Gastrocnemius medialis (tissue), 4 donors: Measurements from ENCODE around the gene C1QB. TPM values are rescaled to one million over a fixed set of nuclear protein-coding genes. Genes with fewer than 3 reads are reported as not detected.

Source experiments
- ATAC-seq, 2 donors: fragments of 150-250 bp; one replicate each; pipeline ENCODE4 v1.9.1; 2016
- DNase-seq, 2 donors: peaks; one replicate each; pipeline ENCODE4 v3.0.0-alpha.2; 2019
- H3K27ac ChIP-seq, 4 donors: fragments of 200-600 bp; sonication (generic); 1 replicate in 1 of 4; 2 replicates in 3 of 4; pipeline ENCODE4 v1.5.1; 2016 to 2018; ENCODE audit warnings: mild to moderate bottlenecking in 2 of 4, moderate library complexity in 1 of 4
- H3K27me3 ChIP-seq, 3 donors: fragments of 200-600 bp; sonication (generic) in 2 of 3; 1 replicate in 1 of 3; 2 replicates in 2 of 3; pipeline versions ENCODE4 v1.5.1 to v1.6.0; 2016 to 2019; ENCODE audit warnings: mild to moderate bottlenecking in 1 of 3, moderate library complexity in 1 of 3
- H3K36me3 ChIP-seq, 2 donors: fragments of 200-600 bp; sonication (generic) in 1 of 2; one replicate each; pipeline ENCODE4 v1.5.1; 2017 to 2018
- H3K4me1 ChIP-seq, 2 donors: fragments of 200-600 bp; sonication (generic) in 1 of 2; one replicate each; pipeline ENCODE4 v1.5.1; 2016 to 2017; ENCODE audit warnings: mild to moderate bottlenecking in 2 of 2
- H3K4me3 ChIP-seq, 4 donors: fragments of 200-600 bp; sonication (generic) in 3 of 4; 1 replicate in 1 of 4; 2 replicates in 3 of 4; pipeline ENCODE4 v1.5.1; 2016 to 2019; ENCODE audit warnings: mild to moderate bottlenecking in 2 of 4
- H3K9me3 ChIP-seq, 3 donors: fragments of 200-600 bp; sonication (generic) in 2 of 3; 1 replicate in 1 of 3; 2 replicates in 2 of 3; pipeline ENCODE4 v1.5.1; 2016 to 2019
- CTCF ChIP-seq, 5 experiments: fragments of 450-650 bp in 3 of 5; fragments of 200-600 bp in 2 of 5; sonication (generic) in 2 of 5; IDR thresholded peaks in 4 of 5; conservative IDR thresholded peaks in 1 of 5; 1 replicate in 4 of 5; 2 replicates in 1 of 5; pipeline ENCODE4 v1.5.1; 2016 to 2019; ENCODE audit warnings: antibody characterized with exemption in 5 of 5, mild to moderate bottlenecking in 3 of 5, moderate library complexity in 3 of 5
- POLR2A ChIP-seq, 2 donors: fragments of 450-650 bp; IDR thresholded peaks; one replicate each; pipeline ENCODE4 v1.6.1; 2017; ENCODE audit warnings: antibody characterized with exemption in 2 of 2, mild to moderate bottlenecking in 2 of 2, moderate library complexity in 2 of 2
- in situ Hi-C, 4 donors: fragments of 200-750 bp; cut with MboI; loops; one replicate each; pipeline versions ENCODE4 v1.15.0 to v1.8.0; 2017; ENCODE audit warnings: low sequenced_read_pairs in 4 of 4
- intact Hi-C: fragments of 100-400 bp; cut with DNase I; formaldehyde crosslinking; loops from one replicate; pipeline ENCODE4 v1.15.1; 2023; ENCODE audit warnings: low total_unique reads
- total RNA-seq, 4 donors: library from RNA; depleted of rRNA; stranded (reverse); fragments of >200 nt; gene quantifications; one replicate each; pipeline versions ENCODE4 v1.1.0 to v1.2.3, GENCODE V29; 2016

The C1QB gene
- total RNA-seq, 4 donors from 2014 or later = 30.6 to 97.2 (median 74.5) TPM

- DNase-seq = no peak
- Histone ChIP-seq H3K4me3 (no peak overlapping the region), H3K36me3 (no peaks in the 10 kb centered on the region), H3K27ac (no peak overlapping the region), H3K4me1 (no peaks in the 10 kb centered on the region), H3K9me3 (no peaks in the 10 kb centered on the region), H3K27me3 (peaks cover 0 to 23% (median 9%) of the 10 kb centered on the region in 3 donors)
- ATAC-seq = no peak
- intact Hi-C loops = no loop called here
- in situ Hi-C loops = no loop called here
- TF ChIP-seq CTCF (IDR thresholded peaks at IDR 0.05 in 4 of 5, conservative IDR thresholded peaks at IDR 0.05 in 1 of 5) (no peak), POLR2A (IDR thresholded peaks at IDR 0.05) (no peak)
Measured at GRCh38 chr1:22688466-22688865, 35.4 kb downstream of the C1QB start.

GRCh38 chr1:22689505-22689904 is 36.5 kb downstream of the C1QB start:
- H3K4me1 ChIP-seq = no peaks in the 10 kb centered on the region
- H3K27me3 ChIP-seq = peaks cover 0 to 23% (median 9%) of the 10 kb centered on the region in 3 donors
- no peaks in the 10 kb centered on the region for H3K36me3 ChIP-seq
- in situ Hi-C loops = no loop called here
- no peak for ATAC-seq
- no peak overlapping the region for H3K4me3 ChIP-seq
- no peaks in the 10 kb centered on the region for H3K9me3 ChIP-seq
- intact Hi-C loops = no loop called here
- H3K27ac ChIP-seq = no peak overlapping the region
- no peak for TF ChIP-seq CTCF (IDR thresholded peaks at IDR 0.05 in 4 of 5, conservative IDR thresholded peaks at IDR 0.05 in 1 of 5)
- no peak for TF ChIP-seq POLR2A (IDR thresholded peaks at IDR 0.05)
- no peak for DNase-seq

- intact Hi-C loops = no loop called here
- in situ Hi-C loops = no loop called here
- TF ChIP-seq CTCF (IDR thresholded peaks at IDR 0.05 in 4 of 5, conservative IDR thresholded peaks at IDR 0.05 in 1 of 5) = no peak
- TF ChIP-seq POLR2A (IDR thresholded peaks at IDR 0.05) = no peak
- no peak overlapping the region for H3K27ac ChIP-seq
- ATAC-seq = no peak
- DNase-seq = no peak
- no peaks in the 10 kb centered on the region for H3K4me1 ChIP-seq
- H3K9me3 ChIP-seq = no peaks in the 10 kb centered on the region
- no peaks in the 10 kb centered on the region for H3K36me3 ChIP-seq
- no peak overlapping the region for H3K4me3 ChIP-seq
- H3K27me3 ChIP-seq = peaks cover 0 to 16% (median 6%) of the 10 kb centered on the region in 3 donors
Measured at GRCh38 chr1:22691031-22691753, 38.2 kb downstream of the C1QB start.

GRCh38 chr1:22694172-22694571 is 41.1 kb downstream of the C1QB start:
- no peak for ATAC-seq
- in situ Hi-C loops (no loop called here), intact Hi-C loops (no loop called here)

More at GRCh38 chr1:22694172-22694571, 41.1 kb downstream of the C1QB start:
- H3K9me3 ChIP-seq = no peaks in the 10 kb centered on the region
- no peak overlapping the region for H3K4me3 ChIP-seq
- TF ChIP-seq POLR2A (IDR thresholded peaks at IDR 0.05) (no peak), CTCF (IDR thresholded peaks at IDR 0.05 in 4 of 5, conservative IDR thresholded peaks at IDR 0.05 in 1 of 5) (no peak)
- H3K36me3 ChIP-seq = no peaks in the 10 kb centered on the region
- no peak overlapping the region for H3K27ac ChIP-seq
- peaks cover 0 to 5% (median 0%) of the 10 kb centered on the region in 3 donors for H3K27me3 ChIP-seq
- no peaks in the 10 kb centered on the region for H3K4me1 ChIP-seq
- DNase-seq = no peak
